ENCODE data around the gene RPL5.

The RPL5 gene

DNA sequence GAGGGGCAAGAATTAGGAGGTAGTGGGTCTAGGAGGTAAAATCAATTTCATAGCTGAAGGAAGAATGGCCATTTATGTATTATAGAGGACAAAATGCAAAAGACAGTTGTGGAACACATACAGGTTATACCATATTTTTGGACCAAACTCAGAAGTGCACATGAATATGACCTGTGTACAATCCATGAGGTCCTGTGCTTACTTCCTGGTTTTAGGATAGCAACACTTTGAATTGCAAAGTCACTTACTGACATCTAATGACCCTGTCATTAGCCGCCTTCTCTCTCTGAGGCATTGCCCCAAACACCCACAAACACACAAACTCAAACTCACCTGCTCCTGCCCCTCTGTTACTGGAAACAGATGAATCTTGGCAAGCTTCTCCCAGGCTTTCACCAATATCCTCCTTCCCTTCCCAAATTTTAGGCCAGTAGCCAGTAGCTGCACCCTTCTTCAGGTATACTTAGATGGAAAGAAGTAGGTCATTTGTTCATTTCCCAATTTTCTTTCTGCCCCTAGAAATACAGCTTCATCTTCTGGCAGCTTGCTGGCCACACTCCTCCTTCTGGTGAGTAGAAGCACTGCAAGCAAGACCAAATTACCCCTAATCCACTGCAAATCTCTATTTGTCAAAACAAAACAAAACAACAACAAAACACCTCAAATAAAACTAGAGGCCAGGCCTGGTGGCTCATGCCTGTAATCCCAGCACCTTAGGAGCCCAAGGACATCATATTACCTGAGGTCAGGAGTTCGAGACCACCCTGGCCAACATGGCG, 13.7 kb upstream of the RPL5 start:
- DNase-seq, result peak in 3 of 51 donors; percentile 1 to 10 (median 3)

DNA sequence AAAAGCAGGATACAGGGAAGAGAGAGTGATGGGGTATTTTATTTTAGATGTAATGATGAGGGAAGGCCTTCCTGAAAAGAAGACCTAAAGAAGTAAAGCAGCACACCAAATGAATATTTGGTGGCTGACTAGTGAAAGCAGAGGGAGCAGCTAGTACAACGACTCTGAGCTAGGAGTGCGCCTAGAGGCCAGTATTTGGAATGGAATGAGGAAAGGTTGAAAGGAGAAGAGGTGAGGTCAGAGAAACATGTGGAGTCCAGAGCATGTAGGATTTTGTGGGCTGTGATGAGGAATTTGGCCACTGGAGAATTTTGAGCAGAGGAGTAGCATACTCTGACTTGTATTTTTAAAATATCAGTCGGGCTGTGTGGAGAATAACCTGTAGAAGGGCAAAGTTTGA, 11.8 kb upstream of the RPL5 start:
- DNase-seq, result no peak

DNA sequence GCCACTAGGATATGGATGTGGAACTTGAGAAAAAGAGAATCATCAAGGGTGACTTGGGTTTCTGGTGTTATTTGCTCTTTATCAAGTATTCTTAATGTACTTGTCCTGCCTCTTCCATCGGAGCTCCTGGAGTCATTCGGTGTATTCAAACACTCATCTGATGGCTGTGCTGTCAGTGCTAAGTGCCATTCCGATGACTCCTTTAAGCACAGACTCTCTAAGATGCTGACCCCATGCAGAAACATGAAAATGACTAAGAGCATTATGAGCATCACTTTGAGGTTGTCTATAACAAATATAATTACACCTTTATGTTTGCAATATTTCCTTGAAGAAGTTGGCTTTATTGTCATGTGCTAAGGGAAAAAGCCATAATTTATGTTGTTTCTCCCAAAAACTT, 11.3 kb upstream of the RPL5 start:
- DNase-seq, result no peak

DNA sequence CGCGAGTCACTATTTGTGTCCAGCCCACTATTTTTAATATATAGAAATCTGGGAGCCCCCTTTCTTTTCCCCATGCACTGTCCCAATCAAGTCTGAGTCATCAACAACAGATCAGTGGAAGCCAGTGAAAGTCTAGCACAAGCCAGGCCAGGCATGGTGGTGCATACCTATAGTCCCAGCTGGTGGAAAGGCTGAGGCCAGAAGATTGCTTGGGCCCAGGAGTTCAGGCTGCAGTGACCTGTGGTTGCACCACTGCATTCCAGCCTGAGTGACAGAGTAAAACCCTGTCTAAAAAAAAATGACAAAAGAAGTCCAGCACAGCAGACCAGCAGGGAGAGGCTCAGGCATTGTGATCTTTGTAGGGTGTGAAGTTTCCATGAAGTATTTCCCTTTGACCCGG, 9.0 kb upstream of the RPL5 start:
- no peak for DNase-seq

DNA sequence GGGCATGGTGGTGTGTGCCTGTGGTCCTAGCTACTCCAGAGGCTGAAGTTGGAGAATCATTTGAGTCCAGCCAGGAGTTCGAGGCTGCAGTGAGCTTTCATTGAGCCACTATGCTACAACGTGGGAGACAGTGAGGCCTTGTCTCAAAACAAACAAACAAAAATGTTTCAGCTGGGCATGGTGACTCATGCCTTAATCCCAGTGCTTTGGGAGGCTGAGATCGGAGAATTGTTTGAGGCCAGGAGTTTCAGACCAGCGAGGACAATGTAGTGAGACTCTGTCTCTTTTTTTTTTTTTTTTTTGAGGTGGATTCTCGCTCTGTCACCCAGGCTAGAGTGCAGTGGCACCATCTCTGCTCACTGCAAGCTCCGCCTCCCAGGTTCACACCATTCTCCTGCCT, 5.0 kb upstream of the RPL5 start:
- DNase-seq, result no peak

DNA sequence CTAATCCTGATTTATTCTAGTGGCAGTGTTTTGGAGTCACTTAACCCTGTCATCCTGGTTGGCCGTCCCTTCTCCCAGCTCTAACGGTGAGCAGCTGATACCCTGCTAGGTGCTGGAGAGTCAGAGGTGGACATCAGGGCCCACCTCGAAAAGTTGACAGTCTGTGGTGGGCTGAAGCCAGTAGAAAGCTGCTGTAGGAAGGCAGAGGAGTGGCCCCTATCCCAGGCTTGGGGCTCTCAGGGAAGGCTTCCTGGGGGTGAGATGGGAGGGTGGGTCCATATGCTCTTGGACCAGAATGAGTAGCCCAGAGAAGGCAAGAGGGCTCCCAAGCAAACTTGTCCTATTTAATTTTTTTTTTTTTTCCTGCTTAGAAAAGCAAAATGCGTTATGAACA, 475 bp upstream of the RPL5 start:
- DNase-seq, result peak in 3 of 51 donors; percentile 2 to 30 (median 23)

DNA sequence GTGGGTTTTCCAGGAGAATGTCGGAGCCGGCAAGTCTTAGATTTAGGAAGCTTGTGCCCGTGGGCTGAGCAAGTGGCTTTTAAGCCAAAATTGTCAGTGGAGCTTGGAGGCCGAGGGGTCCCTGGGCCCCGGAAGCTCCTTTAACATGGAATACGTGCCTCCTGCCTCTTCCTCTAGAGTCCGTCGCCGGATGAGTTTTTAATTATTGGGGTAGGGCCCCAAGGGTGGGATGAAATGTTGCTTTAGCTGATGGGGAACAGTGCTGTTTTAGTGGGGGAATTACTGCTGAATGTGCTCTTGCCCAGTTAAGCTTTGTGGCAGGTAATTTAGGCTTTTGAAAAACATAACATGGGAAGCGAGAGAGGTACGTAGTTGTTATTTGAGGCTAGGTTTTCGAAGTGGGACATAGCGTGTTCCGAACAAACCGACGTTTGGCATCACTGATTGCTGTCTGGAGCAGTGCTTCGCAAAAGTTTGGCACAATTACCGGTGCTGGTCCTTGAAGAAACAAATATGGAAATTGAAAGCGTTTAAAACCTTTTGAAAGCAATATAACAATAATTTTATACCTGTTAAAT, 786 bp downstream of the RPL5 start:
- DNase-seq, result peak in 5 of 51 donors; percentile 1 to 77 (median 32)

DNA sequence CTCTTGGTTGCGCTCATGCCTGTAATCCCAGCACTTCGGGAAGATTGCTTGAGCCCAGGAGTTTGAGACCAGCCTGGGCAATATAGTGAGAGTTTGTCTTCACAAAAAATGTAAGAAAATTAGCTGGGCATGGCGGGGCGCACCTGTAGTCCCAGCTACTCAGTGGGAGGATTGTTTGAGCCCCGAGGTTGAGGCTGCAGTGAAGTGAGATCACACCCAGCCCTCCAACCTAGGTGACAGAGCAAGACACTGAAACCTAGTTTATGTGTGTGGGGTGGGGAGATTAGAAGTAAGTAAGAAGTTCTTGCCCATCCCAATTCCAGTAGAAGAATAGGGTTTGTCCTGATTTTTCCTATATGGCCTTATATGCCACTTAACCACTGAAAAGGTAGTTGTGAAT, 2.0 kb downstream of the RPL5 start:
- peak in 1 of 51 donors; percentile 1 for DNase-seq

DNA sequence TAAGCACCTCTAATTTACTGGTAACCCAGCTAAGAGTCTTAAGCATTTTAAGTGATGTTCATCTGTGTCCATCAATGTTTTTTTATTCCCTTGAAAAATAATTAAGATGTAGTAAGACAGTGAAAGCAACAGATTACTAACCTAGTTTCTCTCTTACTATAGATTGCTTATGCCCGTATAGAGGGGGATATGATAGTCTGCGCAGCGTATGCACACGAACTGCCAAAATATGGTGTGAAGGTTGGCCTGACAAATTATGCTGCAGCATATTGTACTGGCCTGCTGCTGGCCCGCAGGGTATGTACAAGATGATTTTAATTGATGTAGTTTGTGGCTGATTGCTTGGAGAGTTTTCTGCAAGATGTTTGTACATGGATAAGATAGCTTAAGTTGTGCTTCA, 2.8 kb downstream of the RPL5 start:
- DNase-seq, result no peak

DNA sequence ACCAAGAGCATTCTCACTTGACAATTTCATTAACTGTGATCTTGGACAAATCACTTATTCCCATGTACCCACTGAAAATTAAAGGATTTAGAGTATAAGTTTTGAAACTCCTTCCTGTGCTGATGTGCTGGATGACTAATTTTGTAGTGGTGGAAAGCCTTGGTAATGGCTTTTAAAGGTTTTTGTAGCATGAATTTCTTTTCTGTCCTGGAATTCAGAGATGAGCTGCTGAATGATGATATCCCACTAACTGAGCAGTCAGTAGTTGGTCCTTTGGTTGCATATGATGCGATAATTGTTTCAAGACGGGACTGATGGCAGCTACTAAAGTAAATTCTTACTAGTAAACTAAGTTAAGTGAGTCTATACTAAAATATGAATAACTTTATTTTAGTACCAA, 5.2 kb downstream of the RPL5 start:
- no peak for DNase-seq

DNA sequence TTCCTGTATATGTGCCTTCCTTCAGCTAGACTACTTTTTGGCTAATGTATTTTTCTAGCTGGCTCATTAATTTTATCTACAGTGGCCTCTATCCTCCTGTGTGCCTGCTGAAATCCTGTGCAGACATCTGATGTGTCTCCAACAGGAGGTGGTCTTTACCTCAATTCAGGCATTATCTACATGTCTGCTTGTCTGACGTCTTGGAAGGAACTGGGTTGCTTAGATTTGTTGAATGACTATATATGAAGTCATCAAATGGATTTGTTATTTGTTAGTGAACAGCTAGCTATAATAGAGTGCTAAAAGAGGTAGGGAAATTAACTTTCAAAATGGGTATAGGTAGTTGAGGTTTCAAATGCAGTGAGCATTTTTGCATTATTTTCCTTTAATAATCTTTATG, 6.7 kb downstream of the RPL5 start:
- DNase-seq, result no peak

DNA sequence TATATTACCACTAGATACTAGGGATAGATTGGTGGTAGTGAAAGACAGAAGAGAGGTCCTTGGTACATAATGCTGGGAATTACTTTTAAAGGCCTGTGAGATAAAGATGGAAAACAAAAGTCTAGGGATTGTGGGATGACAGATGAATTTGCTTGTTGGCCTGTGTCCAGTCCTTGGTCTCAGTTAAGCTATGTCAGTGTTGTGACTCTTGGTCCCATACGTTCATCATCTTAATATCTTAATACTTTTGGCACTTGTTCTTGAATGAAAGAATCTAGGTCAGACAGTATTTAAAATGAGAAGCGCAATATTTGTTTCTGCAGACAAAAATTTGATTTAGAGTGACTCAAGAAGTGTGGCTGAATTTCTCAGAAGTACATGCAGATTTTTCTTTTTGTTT, 7.6 kb downstream of the RPL5 start:
- no peak for DNase-seq

DNA sequence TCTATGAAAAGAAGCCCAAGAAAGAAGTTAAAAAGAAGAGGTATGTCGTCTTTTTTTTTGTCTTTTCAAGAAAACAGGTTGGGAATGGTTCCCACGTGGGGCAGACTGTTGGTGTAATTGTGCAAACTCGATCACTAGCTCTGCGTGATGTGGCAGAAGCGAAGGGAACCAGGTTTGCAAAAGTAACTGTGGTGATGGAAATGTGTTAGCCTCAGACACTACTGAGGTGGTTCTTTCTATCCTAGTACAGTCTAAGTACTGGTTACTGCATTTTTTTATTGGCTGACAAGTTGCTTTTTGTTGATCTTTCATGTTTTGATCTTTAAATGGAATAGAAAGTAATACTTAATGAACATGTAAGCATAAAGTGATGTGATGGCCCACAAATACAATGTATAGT, 8.8 kb downstream of the RPL5 start:
- DNase-seq, result no peak

DNA sequence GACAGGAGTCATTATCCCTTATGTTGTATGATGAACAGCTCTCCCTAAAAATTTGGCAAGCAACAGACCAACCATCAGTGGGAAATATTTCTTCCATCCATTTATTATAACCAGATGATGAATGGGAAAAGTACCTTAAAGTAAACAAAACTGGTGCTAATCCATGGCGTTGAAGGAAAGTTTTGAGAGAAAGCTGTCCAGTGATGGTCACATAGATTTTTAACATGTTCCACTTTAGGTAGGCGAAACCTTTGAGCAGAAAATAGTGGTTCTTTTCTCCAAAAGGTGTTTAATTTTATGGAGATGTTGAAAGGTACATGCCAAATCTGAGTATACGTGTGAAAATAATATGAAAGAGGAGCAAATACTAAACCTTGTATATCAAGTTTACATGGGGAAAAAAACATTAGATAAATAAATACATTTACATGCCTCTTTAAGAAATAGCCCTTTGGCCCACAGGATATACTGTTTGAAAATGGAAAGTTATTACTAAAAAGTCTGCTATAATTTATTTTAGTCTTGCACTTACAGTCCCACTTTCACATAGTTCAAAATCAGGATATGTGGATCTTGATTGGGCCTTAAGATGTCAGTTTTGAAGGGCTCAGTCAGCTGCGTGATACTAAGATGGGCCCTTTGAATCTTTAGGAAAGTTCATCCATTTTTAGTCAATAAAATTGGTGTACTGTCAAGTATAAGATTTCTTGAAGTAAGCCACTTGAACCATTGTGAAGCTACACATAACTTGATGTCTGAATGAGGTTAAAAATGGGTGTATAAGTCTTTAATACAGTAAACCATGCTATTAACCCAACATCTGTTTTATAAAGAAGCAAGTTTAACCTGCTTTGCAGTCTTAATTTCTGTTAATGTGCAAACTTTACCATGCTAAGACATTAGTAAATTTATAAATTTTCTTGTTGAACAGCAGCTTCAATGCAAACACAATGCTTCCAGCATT, 10.5 kb downstream of the RPL5 start:
- DNase-seq, result no peak

DNA sequence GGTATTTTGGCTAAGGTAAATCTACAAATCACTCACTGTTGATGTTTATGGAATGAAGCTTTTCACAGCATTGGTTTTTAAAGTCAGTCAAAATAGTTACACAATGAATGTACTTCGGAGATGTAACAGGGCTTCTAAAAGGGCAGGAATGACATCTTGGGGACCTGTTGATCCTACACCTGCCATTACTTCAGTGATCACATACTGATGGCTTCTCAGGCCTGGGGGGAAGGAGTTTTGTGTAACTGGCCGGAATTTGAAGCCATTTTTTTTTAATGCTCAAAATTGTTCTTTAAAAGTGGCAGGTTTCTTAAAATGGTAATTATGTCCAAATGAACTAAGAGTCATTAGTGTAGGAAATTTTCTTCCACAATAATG, 11.2 kb downstream of the RPL5 start:
- DNase-seq, result no peak

DNA sequence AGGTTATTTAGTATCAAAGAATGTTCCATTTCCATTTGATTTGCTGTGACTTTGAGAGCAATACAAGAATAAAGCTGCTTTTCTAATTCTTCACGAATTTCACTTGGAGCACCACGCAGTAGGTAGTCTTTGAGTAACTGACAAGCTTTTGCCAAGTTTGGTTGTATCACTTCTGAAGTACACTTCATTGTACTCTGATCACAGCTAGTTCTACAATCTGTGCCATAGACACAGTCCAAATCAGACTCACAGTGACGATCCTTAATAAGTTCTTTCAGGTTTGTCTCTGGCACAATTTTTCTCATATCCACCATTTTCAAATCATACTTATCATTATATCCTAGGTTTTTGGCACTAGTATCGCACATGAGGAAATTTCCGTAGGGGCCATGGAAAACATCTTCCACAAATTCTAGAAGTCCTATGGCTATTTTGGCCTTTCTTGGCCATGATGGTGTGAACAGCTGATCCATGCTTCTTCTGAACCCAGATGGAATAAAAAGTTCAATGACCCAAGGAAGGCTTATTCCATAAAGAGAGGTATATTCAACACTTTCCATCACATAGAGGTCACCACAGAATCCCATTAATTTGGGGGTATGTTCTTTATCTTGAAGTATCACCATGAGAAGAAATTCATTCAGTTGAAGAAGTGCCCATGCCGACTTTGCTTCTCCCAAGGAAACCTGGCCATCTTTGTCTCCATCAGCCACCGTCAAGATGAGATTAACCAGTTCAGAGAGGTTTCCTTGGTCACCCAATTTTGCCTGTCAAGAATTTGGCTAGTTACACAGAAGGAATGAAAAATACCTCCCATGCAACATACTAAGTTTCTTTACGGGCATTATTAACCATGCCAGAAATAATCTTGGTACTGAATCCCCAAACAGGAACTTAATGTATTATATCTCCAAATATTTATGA, 11.9 kb downstream of the RPL5 start:
- no peak for DNase-seq

DNA sequence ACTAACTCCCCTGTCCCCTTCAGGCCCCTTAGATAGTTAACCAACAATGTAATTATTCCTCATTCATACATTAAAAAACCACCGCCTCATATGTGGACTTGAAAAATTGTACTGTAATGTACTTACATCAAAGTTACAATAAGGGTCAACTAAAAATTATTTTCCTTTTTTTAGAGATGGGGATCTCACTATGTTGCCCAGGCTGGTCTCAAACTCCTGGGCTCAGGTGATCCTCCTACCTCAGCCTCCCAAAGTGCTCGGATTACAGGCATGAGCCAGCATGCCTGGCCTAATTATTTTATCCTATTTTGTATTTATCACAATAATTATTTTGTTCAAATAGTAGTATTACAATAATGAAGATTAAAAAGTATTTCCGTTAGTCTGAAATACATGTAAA, 12.6 kb downstream of the RPL5 start:
- no peak for DNase-seq

DNA sequence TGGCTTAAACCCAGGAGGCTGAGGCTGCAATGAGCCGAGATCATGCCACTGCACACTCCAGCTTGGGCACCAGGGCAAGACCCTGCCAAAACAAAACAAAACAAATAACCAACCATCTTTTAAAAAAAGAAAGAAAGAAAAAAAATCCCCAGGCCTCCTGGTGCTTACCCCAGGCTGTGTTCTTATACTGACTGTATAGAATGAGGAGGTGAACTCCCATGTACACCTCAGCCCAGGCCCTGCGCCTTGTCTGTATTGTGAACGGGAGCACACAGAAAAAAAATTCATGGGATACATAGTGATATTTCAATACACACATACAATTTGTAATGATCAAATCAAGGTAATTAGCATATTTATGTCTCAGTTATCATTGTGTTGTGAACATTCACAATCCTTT, 14.1 kb downstream of the RPL5 start:
- no peak for DNase-seq

DNA sequence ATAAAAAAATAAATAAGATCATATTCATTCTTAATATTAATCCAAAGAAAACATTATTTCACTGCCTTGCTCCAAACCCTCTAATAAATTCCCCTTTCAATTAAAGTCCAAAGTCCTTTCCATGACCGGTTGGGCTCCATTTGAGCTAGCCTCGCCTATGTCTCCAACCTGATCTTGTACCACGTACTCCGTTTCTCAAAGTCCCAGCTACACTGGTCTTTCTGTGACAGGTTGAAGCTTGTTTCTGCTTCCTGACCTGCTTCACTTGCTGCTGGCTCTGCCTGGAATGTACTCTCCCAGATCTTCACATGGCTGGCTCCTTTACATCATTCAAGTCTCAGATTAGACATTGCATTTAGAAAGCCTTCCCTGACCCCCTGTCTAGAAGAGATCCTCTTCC, 16.4 kb downstream of the RPL5 start:
- no peak for DNase-seq

DNA sequence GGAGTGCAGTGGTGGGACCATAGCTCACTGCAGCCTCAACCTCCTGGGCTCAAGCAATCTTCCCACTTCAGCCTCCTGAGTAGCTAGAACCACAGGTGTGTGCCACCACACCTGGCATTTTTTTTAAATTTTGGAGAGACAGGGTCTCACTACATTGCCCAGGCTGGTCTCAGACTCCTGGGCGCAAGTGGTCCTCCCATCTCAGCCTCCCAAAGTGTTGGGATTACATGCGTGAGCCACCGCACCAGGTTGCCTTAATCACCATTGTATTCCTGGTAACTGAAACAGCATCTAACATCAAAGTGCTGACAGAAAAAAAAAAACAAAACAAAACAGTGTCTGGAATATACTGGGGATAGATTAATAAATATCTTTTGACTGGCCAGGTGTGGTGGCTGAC, 18.2 kb downstream of the RPL5 start:
- no peak for DNase-seq

DNA sequence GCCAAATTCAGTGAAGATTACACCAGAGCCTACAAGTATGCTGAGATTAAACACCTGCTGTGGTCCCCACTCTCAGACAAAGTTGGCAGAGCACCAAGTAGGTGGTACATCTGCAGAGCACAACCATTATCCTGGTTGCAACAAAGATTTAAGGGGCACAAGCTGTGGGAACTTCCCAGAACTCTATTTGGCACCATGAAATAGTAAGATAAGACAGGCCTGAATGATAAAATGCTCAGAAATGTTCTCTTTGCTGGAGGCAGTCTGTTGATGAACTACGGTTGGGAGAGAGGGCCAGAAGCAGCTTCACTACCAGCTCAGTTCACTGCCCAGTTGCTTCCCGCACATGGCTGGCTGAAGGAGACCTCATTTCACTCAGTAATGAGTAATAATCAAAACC, 19.9 kb downstream of the RPL5 start:
- DNase-seq, result no peak

Data from hypothalamus (tissue), 51 donors.